Retina (tissue), 1 donor: ENCODE data around the gene C14orf180.

Source experiments
- DNase-seq: peaks from one replicate; pipeline ENCODE4 v3.0.0-alpha.2; 2016

The C14orf180 gene

GRCh38 chr14:104561632-104562495, 17.7 kb upstream of the C14orf180 start:
- DNase-seq = peak; percentile 40

GRCh38 chr14:104562606-104563005, 17.0 kb upstream of the C14orf180 start:
- no peak for DNase-seq

GRCh38 chr14:104563191-104563741, 16.3 kb upstream of the C14orf180 start:
- peak; percentile 51 for DNase-seq

- peak; percentile 93 for DNase-seq
Observed at GRCh38 chr14:104563742-104564615, 15.6 kb upstream of the C14orf180 start.

GRCh38 chr14:104564744-104565679, 14.6 kb upstream of the C14orf180 start:
- DNase-seq = no peak

GRCh38 chr14:104567141-104567956, 12.2 kb upstream of the C14orf180 start:
- no peak for DNase-seq

GRCh38 chr14:104567957-104568225, 11.7 kb upstream of the C14orf180 start:
- no peak for DNase-seq

- DNase-seq = no peak
Observed at GRCh38 chr14:104568620-104569019, 10.9 kb upstream of the C14orf180 start.

- no peak for DNase-seq
Observed at GRCh38 chr14:104569435-104569834, 10.1 kb upstream of the C14orf180 start.

- DNase-seq = peak; percentile 61
Observed at GRCh38 chr14:104571246-104571645, 8.3 kb upstream of the C14orf180 start.

- DNase-seq = no peak
Observed at GRCh38 chr14:104572024-104572626, 7.4 kb upstream of the C14orf180 start.

GRCh38 chr14:104572668-104573067, 6.9 kb upstream of the C14orf180 start:
- no peak for DNase-seq

GRCh38 chr14:104573930-104574329, 5.6 kb upstream of the C14orf180 start:
- DNase-seq = peak; percentile 79

GRCh38 chr14:104574536-104574935, 5.0 kb upstream of the C14orf180 start:
- DNase-seq = no peak

GRCh38 chr14:104574978-104575583, 4.5 kb upstream of the C14orf180 start:
- peak; percentile 66 for DNase-seq

GRCh38 chr14:104576232-104576969, 3.2 kb upstream of the C14orf180 start:
- no peak for DNase-seq

GRCh38 chr14:104576970-104577332, 2.6 kb upstream of the C14orf180 start:
- DNase-seq = no peak

- no peak for DNase-seq
Observed at GRCh38 chr14:104577426-104577825, 2.1 kb upstream of the C14orf180 start.

- no peak for DNase-seq
Observed at GRCh38 chr14:104577847-104578301, 1.7 kb upstream of the C14orf180 start.

- DNase-seq = no peak
Observed at GRCh38 chr14:104578321-104578720, 1.2 kb upstream of the C14orf180 start.
